Nucleus accumbens (tissue), 56 donors: Measurements from ENCODE around the gene PYGM.

Experiments
- DNase-seq, 56 donors: peaks; one replicate each; lab custom pipeline; 2025; lab: John Stamatoyannopoulos, UW

PYGM gene

GRCh38 chr11:64759722-64760719, at the start of gene PYGM:
TSS of gene PYGM (minus strand) at chr11:64759974. CDS start at chr11:64759898, 76 bp downstream.
- peak in 33 of 56 donors; percentile 19 to 82 (median 47) for DNase-seq

DNA sequence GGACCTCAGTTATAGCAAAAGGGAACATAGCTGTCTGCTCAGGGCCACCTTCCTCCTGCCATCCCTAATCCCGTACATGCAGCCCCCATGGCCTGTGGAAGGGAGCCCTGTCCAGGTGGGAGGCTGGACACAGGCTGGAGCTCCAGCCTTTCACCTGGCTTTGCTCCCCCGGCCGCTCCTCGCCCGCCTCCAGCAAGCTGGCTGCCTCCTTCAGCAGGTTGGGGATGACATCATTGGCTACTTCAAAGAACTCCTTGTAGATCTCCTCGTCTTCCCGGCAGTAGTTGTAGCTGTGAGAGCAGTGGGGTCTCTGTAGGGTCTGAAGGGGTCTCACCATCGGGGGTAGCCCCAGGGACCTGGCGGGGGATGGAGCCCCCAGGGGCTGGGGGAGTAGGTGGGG, 45.7 kb upstream of the PYGM start:
- no peak for DNase-seq

DNA sequence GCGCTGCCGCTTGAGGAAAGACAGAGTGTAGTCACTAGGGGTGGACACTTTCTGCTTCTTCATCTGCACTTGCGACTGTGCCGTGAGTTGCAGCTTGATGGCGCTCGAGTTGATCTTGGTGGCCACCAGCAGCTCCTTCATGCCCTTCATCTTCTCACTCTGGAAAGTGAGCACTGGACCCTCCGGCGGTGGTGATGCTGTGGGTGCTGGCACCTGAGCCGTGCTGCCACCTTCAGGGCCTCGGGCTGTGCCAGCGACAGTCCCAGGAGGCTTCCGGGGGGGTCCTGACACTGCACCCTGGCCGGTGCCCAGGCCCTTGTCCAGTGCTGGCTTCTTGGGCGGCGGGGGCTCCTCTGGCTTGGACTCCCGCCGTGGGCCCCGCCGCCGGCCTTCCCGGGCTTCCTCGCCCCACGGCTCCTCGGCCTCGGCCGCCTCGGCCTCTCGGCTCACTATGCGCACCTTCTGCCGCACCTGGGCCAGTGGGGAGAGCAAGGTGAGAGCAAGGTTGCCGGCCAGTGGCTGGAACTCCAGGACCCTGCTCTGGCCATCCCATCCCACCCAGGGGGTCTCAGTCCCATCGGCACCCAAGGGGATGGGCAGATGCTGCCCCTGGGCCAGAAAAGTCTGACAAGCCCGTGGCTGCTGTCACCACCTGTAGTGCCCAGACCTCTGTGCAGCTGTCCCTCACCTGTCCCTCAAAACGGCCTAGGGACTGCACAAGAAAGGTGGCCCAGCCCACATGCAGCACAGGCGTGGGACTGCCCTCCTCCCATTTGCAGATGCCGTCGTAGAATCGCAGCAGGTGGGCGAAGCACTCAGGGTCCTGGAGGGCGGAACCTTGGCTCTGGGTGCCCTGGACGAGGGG, 44.8 kb upstream of the PYGM start:
- no peak for DNase-seq

DNA sequence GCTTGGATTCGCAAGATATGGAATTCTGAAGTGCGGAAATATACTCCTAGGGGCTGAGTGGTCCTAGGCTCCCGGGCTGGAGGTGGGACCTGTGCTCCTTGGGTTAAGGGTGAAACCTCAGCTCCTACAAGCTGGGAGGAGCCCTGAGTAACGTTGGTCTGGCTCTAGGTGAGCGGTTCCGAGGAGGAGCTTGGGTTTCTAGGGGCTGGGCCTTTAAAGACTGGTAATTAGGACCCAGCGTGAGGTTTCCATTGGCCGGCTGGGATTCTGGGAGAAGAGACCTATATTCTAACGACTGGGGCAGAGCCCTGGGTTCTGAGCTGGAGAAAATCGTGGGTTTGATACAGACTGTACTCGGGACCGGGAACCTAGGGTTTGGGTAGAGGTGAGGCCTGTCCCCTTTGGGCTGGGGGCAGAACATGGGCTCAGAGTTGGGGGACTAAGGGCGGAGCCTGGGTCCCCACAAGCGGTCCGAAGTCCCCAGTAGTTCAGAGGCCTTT, 44.1 kb upstream of the PYGM start:
- DNase-seq, result no peak

DNA sequence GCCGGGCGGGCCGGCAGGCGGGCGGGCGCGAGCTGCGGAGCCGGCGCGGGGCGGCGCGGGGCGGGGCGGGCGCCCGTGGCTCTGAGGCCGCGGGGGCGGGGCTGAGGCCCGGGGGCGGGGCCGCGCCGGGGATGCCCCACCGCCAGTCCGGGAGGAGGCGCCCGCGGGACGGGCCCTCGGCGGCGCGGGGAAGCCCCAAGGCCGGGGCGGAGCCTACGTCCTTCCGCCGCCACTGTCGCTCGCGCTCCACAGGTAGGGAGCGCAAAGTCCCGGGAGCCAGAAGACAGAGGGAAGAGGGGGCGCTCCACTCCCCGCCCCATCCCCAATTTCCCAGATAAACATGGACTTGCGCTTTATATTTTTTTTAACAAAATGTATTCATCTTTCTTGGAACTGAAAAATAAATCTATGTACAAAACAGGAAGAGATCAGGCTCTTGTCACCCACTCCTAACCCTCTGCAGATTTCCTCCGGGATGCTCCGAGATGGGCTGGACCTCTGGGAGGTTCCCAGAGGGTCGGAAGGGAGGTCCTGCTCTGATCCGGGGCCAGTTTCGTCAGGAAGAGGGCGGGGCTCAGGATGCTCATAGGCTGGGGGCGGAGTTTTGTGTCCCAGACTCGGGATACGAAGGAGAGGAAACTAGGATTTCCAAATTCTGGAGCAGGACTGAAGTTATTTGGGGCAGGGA, 43.5 kb upstream of the PYGM start, which contains the start of gene MAP4K2:
TSS of gene MAP4K2 (minus strand) at position 57 of the 688 bp plus-strand sequence. CDS start 65 bp downstream, outside the sequence.
- DNase-seq, result peak in 53 of 56 donors; percentile 18 to 88 (median 66)

DNA sequence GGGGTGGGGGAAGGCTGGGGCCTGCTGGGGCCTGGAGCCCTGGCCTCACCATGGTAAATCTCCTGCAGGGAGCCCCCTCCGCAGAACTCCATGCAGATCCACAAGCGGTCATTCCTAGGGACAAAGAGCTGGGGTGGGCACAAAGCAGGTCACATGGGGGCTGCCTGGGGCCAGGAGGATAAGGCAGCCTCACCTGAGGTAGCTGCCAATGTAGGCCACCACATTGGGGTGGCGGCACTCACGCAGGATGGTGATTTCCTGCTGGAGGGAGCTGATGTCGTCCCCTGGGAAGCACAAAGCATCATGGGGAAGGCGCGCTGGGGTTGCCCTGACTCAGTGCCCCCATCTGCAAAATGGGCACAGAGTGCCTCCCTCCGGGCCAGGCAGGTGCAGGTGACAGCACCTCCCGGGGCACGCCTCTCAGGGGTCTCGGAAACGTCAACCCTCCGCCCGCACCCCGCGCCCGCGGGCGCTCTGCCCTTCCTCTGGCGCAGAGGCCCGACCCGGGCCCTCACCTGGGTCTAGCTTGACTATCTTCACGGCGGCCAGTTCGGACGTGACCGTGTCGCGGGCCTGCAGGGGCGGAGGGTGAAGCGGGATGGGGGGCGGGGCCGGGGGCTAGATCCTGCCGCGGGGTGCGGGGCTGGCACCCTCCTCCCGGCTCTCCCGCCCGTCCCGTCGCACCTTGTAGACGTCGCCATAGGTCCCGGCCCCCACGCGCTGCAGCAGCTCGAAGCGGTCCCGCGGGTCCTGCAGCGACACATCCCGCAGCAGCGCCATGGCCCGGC, 42.8 kb upstream of the PYGM start:
- DNase-seq, result peak in 3 of 56 donors; percentile 59 to 74 (median 65)

DNA sequence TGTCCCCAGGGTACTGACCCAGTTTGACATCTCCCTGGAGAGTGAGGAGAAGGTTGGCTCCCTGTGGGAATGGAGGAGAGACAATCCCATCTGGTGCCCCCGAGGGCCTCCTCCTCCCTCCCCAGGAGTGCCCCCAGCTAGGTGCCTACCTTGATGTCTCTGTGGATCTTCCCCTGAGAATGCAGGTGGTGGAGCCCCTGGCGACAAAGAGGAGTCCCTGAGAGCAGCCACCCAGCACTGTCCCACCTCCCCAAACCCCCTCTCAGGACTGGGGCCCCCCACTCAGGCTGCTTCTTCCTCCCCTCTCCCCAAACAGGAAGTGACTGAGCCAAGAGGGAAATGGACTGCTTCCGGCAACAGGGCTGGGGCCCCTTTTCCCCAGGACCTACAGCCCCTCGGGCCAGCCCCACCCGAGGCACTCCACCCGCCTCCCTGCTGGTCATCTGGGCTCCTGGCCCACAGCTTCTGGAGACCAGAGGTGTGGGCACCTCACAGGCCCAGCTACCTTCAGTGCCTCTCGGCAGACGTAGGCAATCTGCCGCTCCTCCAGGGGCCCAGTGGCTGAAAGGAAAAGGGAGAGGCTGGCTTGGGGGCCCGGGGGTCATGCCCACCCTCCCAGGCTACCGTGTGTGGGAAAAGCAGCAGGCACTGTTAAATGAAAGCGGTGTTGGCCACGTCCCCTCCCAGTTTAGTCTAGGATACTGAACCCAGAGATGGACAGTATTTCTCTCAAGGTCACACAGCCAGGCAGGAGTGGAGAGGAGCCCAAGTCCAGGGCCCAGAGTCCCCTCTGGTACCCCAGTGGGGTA, 42.0 kb upstream of the PYGM start:
- DNase-seq, result no peak

DNA sequence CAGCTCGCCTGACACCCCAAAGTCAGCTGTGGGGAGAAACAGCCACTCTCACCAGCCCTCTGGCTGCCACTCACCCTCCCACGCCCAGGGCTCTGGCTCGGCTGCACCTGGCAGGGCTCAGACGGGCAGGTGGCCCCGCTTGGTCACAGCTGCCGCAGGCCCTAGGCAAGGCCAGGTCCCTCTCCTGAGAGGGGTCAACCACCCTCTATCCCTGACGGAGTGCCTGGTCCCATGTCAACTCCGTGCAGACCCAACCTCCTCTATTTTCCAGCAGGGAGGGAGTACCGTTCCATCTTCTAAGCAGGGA, 41.3 kb upstream of the PYGM start:
- DNase-seq, result no peak

DNA sequence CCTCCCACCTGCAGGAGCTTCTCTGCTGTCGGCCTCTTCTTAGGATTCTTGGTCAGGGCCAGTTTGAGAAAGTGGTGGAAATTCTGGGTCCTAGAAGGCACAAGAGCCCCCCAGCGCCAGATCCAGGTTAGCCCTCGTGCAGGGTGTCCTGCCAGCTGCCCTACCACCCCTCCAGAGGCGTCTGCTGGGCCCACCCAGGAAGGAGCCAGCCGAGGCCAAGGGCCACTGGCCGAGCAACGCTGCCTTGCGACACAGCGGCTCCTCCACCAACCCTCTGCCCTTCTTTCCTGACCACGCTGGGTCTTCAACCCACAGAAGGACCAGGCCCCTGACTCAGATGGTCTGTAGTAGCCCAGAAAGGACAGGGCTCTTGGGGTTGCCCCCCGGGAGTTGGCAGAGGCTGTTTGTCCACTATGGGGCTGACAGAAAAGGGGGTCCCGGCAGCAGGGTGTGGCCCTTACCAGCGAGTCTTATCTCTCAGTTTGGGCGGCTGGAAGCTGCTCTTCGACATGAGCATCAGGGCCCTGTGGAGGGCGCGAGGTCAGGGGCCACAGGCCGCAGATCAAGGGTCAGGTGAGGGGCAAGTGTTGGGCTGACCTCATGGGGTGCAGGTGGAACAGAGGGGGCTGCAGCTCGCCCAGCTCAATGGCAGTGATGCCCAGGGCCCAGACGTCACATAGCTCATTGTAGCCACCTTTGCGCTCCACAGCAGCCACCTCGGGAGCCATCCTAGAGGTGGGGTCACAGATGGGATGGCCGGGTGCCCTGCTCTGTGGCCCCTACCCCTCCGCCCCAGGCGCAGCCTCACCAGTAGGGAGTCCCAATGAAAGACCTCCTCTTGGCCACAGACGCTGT, 40.8 kb upstream of the PYGM start:
- no peak for DNase-seq

DNA sequence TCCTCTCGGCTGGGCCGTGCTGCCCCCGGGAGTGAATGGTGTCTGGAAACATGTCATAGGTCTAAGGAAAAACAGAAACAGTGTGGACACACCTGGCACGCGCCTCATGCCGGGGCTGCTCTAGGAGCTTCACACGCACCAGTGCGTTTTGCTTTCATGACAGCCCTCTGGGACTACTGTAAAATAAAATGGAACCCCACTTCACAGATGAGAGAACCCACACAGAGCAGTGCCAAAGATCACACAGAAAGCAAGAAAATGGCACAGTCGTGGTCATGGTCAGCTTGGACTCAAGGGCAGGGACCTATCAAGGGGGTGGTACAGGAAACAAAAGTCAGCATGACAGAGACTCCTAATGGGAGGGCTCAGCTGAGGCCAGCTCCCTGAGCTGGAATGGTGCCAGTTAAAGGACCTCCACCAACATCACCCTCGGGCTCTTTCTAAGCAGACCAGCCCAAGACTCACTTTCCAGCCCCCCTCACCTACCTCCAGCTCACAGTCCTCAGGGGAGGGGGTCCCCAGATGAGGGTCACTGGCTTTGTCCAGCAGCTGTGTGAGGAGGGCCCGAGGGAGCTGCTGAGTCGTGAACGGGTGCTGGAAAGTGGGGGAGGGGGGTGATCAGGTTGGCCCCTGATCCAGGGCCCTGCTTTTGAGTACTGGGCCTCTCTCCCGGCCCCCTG, 40.0 kb upstream of the PYGM start:
- no peak for DNase-seq

DNA sequence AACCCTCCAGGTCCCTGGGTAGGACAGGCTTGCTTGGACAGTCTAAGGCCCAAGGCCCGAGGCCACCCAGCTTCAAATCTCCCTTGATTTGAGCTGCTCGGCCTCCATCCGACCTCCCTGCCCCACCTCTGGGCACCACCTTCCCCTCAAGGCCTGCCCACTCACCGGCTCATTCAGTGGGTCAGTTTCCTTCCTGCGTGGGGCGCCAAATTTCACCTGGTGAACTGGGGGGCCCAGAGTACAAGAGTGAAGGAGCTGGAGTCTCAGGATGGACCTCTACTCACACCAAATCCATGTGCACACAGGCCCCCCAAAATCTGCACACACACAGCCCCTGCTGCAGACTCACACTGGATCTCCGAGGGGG, 39.5 kb upstream of the PYGM start:
- DNase-seq, result no peak

DNA sequence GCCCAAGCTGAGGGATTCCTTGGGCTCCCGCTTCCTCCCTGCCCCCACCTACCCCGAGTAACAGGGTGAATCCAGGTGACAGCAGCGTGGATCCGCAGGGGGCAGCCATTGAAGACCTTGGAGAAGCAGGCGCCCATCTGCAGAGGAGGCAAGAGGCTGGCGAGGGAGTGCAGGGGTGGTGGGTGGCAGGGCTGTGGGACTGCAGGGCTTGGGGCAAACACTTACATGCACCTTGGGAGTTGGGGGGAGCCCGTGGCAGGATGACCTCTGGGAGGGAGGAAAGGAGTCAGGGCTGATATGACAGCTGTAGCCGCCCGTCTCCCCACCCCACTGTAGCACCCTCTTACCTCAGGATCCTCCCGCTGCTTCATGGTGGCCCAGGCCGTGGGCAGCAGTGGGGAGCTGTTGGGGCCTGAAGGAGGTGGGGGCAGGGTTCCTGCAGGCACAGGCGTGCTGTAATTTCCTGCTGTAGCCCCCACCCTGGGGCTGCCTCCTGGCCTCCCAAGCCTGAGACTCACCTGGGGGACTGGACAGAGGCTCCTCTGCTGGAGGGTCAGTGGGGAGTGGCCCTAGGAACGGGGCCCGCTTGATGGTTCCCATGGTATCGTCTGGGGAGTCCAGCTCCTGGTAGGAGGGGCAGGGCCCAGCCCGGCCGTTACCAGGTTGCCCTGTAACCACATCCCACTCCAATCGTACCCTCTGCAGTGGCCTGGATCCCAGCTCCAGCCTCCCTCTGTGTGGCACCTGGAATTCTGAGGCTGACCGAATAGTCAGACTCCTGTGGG, 37.2 kb upstream of the PYGM start:
- DNase-seq, result no peak

GRCh38 chr11:64796047-64796756, 36.4 kb upstream of the PYGM start:
- no peak for DNase-seq

DNA sequence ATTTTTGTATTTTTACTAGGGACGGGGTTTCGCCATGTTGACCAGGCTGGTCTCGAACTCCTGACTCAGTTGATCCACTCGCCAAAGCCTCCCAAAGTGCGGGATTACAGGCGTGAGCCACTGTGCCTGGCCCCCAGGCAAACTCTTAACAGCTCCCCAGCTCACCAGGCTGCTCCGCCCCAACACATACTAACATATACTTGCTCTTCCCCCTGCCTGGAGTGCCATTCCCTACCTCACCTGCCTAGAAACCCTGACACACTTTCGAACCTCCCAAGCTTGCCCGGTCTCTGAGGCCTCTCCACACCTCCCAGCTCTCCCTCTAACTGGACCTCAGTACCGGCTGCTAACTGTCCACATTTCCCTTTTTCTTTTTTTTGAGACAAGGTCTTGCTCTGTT, 34.8 kb upstream of the PYGM start:
- no peak for DNase-seq

- DNase-seq, result no peak
Measured at GRCh38 chr11:64793271-64794160, 33.7 kb upstream of the PYGM start.
